HepG2 (cell line): ENCODE data around the gene DTWD2. TPM values are rescaled to one million over a fixed set of nuclear protein-coding genes. Genes with fewer than 3 reads are reported as not detected.
"Not testable (repeated sequence)": the region's sequence is repeated elsewhere in the genome, so short reads cannot be mapped to it uniquely, and the experiment has no call there.

Experiments
- ATAC-seq: fragments of 200-7000 bp; cut with Tn5 transposase; 3 replicates; pipeline ENCODE4 v1.9.1; 2020; ENCODE audit warnings: mild to moderate bottlenecking, moderate library complexity
- BruUV-seq: library from RNA; stranded (reverse); fragments of 400-500 nt; replicated peaks from 2 replicates; lab custom pipeline; 2021; lab: Mats Ljungman, UMichigan
- CTCF ChIA-PET: fragments of 300-600 bp; formaldehyde crosslinking; extraction: SDS; loops from one replicate; lab custom pipeline; 2021; ENCODE audit warnings: low total read pairs, inconsistent platforms, low intra/inter-chr PET ratio; lab: Yijun Ruan, JAX
- POLR2A ChIA-PET: fragments of 350-600 bp; sonication (Branson Sonifier 250); formaldehyde crosslinking; loops from one replicate; lab custom pipeline; 2020; ENCODE audit warnings: antibody characterized with exemption, inconsistent platforms; lab: Yijun Ruan, JAX
- DNase-seq: peaks from one replicate; pipeline ENCODE4 v3.0.0-alpha.2; 2015; ENCODE audit warnings: low spot score
- FAIRE-seq: peaks from 3 replicates; lab custom pipeline; 2011; peaks lifted over from hg19 to GRCh38; lab: Jason Lieb, UNC
- H2AFZ ChIP-seq: one replicate; pipeline ENCODE4 v1.6.1; 2011; ENCODE audit warnings: low read length, inconsistent platforms
- H3K27ac ChIP-seq: fragments of 300-600 bp; 3 replicates; pipeline ENCODE4 v1.8.0; 2011; ENCODE audit warnings: mixed run types, mild to moderate bottlenecking, mixed read lengths, low read length, inconsistent platforms; ENCODE audit not compliant: insufficient read depth; ENCODE audit errors: extremely low read length
- H3K27me3 ChIP-seq, 2 experiments: fragments of 200-600 bp in 1 of 2; 2 replicates in 1 of 2; 3 replicates in 1 of 2; pipeline versions ENCODE4 v1.6.0 to v1.8.0; 2011; ENCODE audit warnings: low read length in 2 of 2, mild to moderate bottlenecking in 2 of 2, moderate library complexity in 2 of 2, inconsistent platforms in 1 of 2; ENCODE audit not compliant: insufficient read depth in 2 of 2, control insufficient read depth in 1 of 2
- H3K36me3 ChIP-seq, 2 experiments: fragments of 200-600 bp in 1 of 2; replicated peaks in 1 of 2; 2 replicates in 1 of 2; 3 replicates in 1 of 2; pipeline versions ENCODE4 v1.5.1 to v1.8.0; 2011; ENCODE audit warnings: low read length in 2 of 2, inconsistent platforms in 1 of 2; ENCODE audit not compliant: insufficient read depth in 2 of 2, control insufficient read depth in 1 of 2
- H3K4me1 ChIP-seq: 2 replicates; pipeline ENCODE4 v1.5.1; 2012; ENCODE audit warnings: low read length, inconsistent platforms; ENCODE audit not compliant: insufficient read depth
- H3K4me2 ChIP-seq: 2 replicates; pipeline ENCODE4 v1.6.0; 2011; ENCODE audit warnings: low read depth, low read length, inconsistent platforms
- H3K4me3 ChIP-seq, 3 experiments: fragments of 200-600 bp in 1 of 3; sonication (generic), shearing (Covaris generic) in 1 of 3; replicated peaks in 1 of 3; 2 replicates each; pipeline ENCODE4 v1.5.1; 2011 to 2016; ENCODE audit warnings: low read length in 3 of 3, inconsistent platforms in 2 of 3, low read depth in 2 of 3, mild to moderate bottlenecking in 2 of 3, control low read depth in 1 of 3, mixed read lengths in 1 of 3; ENCODE audit not compliant: insufficient read depth in 1 of 3
- H3K79me2 ChIP-seq: one replicate; pipeline ENCODE4 v1.6.1; 2011; ENCODE audit warnings: low read length, inconsistent platforms; ENCODE audit not compliant: insufficient read depth
- H3K9ac ChIP-seq: 2 replicates; pipeline ENCODE4 v1.6.0; 2011; ENCODE audit warnings: mild to moderate bottlenecking, low read depth, low read length, inconsistent platforms; ENCODE audit not compliant: insufficient read depth
- H3K9me3 ChIP-seq: 2 replicates; pipeline ENCODE4 v1.5.1; 2012; ENCODE audit warnings: mild to moderate bottlenecking, low read length
- H4K20me1 ChIP-seq: 2 replicates; pipeline ENCODE4 v1.6.0; 2011; ENCODE audit warnings: inconsistent platforms, mild to moderate bottlenecking, low read length, moderate library complexity; ENCODE audit not compliant: insufficient read depth
- AFF4 ChIP-seq: sonication (generic); formaldehyde crosslinking; IDR thresholded peaks from 2 replicates; pipeline ENCODE4 v1.4.0; 2020; ENCODE audit warnings: missing genetic modification reagents
- ARNT ChIP-seq: fragments of 450-650 bp; IDR thresholded peaks from 2 replicates; pipeline ENCODE4 v1.6.1; 2017
- IRX3 ChIP-seq: sonication (generic); formaldehyde crosslinking; IDR thresholded peaks from 2 replicates; pipeline ENCODE4 v1.8.1; 2023; ENCODE audit warnings: mild to moderate bottlenecking, low read depth, missing genetic modification reagents, borderline replicate concordance
- JUN ChIP-seq: sonication (generic); formaldehyde crosslinking; IDR thresholded peaks from 2 replicates; pipeline ENCODE4 v1.4.0; 2020; ENCODE audit warnings: mild to moderate bottlenecking, missing genetic modification reagents
- KDM5B ChIP-seq: sonication (generic); formaldehyde crosslinking; IDR thresholded peaks from 2 replicates; pipeline ENCODE4 v1.4.0; 2020; ENCODE audit warnings: missing genetic modification reagents, mild to moderate bottlenecking, borderline replicate concordance
- KLF6 ChIP-seq: IDR thresholded peaks from 2 replicates; pipeline ENCODE4 v1.8.0; 2016; ENCODE audit warnings: missing biosample characterization, missing genetic modification reagents
- KLF9 ChIP-seq: IDR thresholded peaks from 2 replicates; pipeline ENCODE4 v1.6.1; 2016; ENCODE audit warnings: low read depth
- NFYB ChIP-seq: sonication (generic); formaldehyde crosslinking; IDR thresholded peaks from 2 replicates; pipeline ENCODE4 v1.4.0; 2020; ENCODE audit warnings: missing genetic modification reagents
- PCBP1 ChIP-seq: fragments of 200-400 bp; formaldehyde crosslinking; IDR thresholded peaks from 2 replicates; pipeline ENCODE4 v1.6.1; 2017; ENCODE audit warnings: mild to moderate bottlenecking, low read depth, low read length, borderline replicate concordance
- SNAPC5 ChIP-seq: sonication (generic); formaldehyde crosslinking; IDR thresholded peaks from 2 replicates; pipeline ENCODE4 v1.8.1; 2023; ENCODE audit warnings: mild to moderate bottlenecking, missing genetic modification reagents, borderline replicate concordance
- TARDBP ChIP-seq: sonication (generic); formaldehyde crosslinking; IDR thresholded peaks from 2 replicates; pipeline ENCODE4 v1.8.0; 2022; ENCODE audit warnings: mild to moderate bottlenecking, missing genetic modification reagents
- ZKSCAN5 ChIP-seq: sonication (generic); formaldehyde crosslinking; IDR thresholded peaks from 2 replicates; pipeline ENCODE4 v1.5.1; 2020; ENCODE audit warnings: mild to moderate bottlenecking, missing genetic modification reagents
- ZNF17 ChIP-seq: sonication (generic); formaldehyde crosslinking; IDR thresholded peaks from 2 replicates; pipeline ENCODE4 v1.5.0; 2020; ENCODE audit warnings: mild to moderate bottlenecking, missing genetic modification reagents
- ZNF34 ChIP-seq: sonication (generic); formaldehyde crosslinking; IDR thresholded peaks from 2 replicates; pipeline ENCODE4 v1.4.0; 2020; ENCODE audit warnings: mild to moderate bottlenecking, missing genetic modification reagents, borderline replicate concordance
- ZNF468 ChIP-seq: sonication (generic); formaldehyde crosslinking; IDR thresholded peaks from 2 replicates; pipeline ENCODE4 v1.8.0; 2022; ENCODE audit warnings: mild to moderate bottlenecking, moderate library complexity, missing genetic modification reagents
- ZSCAN29 ChIP-seq: sonication (generic); formaldehyde crosslinking; conservative IDR thresholded peaks from 2 replicates; pipeline ENCODE4 v1.4.0; 2020; ENCODE audit warnings: mild to moderate bottlenecking, missing genetic modification reagents
- WGBS: methylation state at CpG from one replicate; pipeline ENCODE4 v1.1.6; 2017; ENCODE audit warnings: low lambda C conversion rate; 5-methylcytosine and 5-hydroxymethylcytosine counted together
- in situ Hi-C: cut with HindIII; loops from 2 replicates; pipeline ENCODE4 v1.10.0; 2017; ENCODE audit warnings: low pct_unique_long_range_greater_than_20kb; ENCODE audit not compliant: extremely low pct_ligation_motif_present
- intact Hi-C: fragments of 100-400 bp; cut with micrococcal nuclease; formaldehyde crosslinking; loops from one replicate; pipeline ENCODE4 v1.10.0; 2022; ENCODE audit not compliant: unreplicated experiment
- polyA plus RNA-seq, 8 experiments: library from polyadenylated mRNA; depleted of rRNA in 3 of 8; stranded (reverse) in 7 of 8; unstranded in 1 of 8; fragments of >200 nt; fragmentation: Illumina TruSeq in 4 of 8; extraction: Trizol in 4 of 8; gene quantifications; 2 replicates each; pipeline versions ENCODE4 v1.2.1 to v1.2.3, GENCODE V29; 2011 to 2016; ENCODE audit warnings: low read depth in 4 of 8, missing spikeins in 1 of 8, mixed read lengths in 1 of 8; ENCODE audit not compliant: insufficient read depth in 1 of 8
- total RNA-seq, 5 experiments: library from RNA; depleted of rRNA; stranded (reverse); fragments of >200 nt; fragmentation: Illumina TruSeq; extraction: Trizol; gene quantifications; 2 replicates each; pipeline ENCODE4 v1.2.3, GENCODE V29; 2016; ENCODE audit warnings: low read depth in 1 of 5

The DTWD2 gene
- total and polyA plus RNA-seq, 2 of the 13 experiments (the other 11 are each of a cell fraction or from before 2014, with no cell fraction given): 1.6 to 6.0 TPM

GRCh38 chr5:118999696-119000095 lies 11.3 kb upstream of the DTWD2 start (continued):
- TF ChIP-seq ZNF468 (CRISPR knock-in tag) (no peak), ZKSCAN5 (no peak)
- TF ChIP-seq, all 625 proteins: peak for 0

- in situ Hi-C loops, ATAC-seq, H3K27ac ChIP-seq: not testable (repeated sequence)
Measured at GRCh38 chr5:118998861-118999260, 10.5 kb upstream of the DTWD2 start.

GRCh38 chr5:118996098-118996497 lies 7.8 kb upstream of the DTWD2 start:
- in situ Hi-C loops (no loop called here), intact Hi-C loops (no loop called here)
- no peak overlapping the region for H3K27ac ChIP-seq
- no peak overlapping the region for H3K4me2 ChIP-seq
- no peaks in the 10 kb centered on the region for H3K4me1 ChIP-seq
- H3K4me3 ChIP-seq: no peak overlapping the region
- ChIA-PET CTCF (no interaction called here), POLR2A (no interaction called here)
- no peaks in the 10 kb centered on the region for H3K79me2 ChIP-seq
- H3K27me3 ChIP-seq: no peaks in the 10 kb centered on the region
- WGBS: 46% methylated on average over 1 of the region's 1 CpG
- no peaks in the 10 kb centered on the region for H3K36me3 ChIP-seq
- TF ChIP-seq ZNF17 (CRISPR knock-in tag) (no peak), PCBP1 (no peak), KLF9 (CRISPR knock-in tag) (no peak), ARNT (no peak), KDM5B (no peak), SNAPC5 (CRISPR knock-in tag) (no peak), ZNF34 (CRISPR knock-in tag) (no peak), ZSCAN29 (CRISPR knock-in tag) (no peak), IRX3 (CRISPR knock-in tag) (no peak), JUN (CRISPR knock-in tag) (no peak), TARDBP (CRISPR knock-in tag) (no peak), NFYB (no peak), KLF6 (CRISPR knock-in tag) (no peak), AFF4 (CRISPR knock-in tag) (no peak)
- no peak overlapping the region for H2AFZ ChIP-seq
- H3K9ac ChIP-seq: no peak overlapping the region
- FAIRE-seq (no peak), DNase-seq (no peak), ATAC-seq (no peak)
- no TSS peak for BruUV-seq
- H3K9me3 ChIP-seq: peaks cover 13% of the 10 kb centered on the region
- no peaks in the 10 kb centered on the region for H4K20me1 ChIP-seq

More at GRCh38 chr5:118998861-118999260, 10.5 kb upstream of the DTWD2 start:
- H3K36me3 ChIP-seq, H3K9ac ChIP-seq, H4K20me1 ChIP-seq, FAIRE-seq, H3K4me2 ChIP-seq, H3K4me3 ChIP-seq, BruUV-seq, H3K79me2 ChIP-seq, H3K4me1 ChIP-seq, H2AFZ ChIP-seq, CTCF ChIA-PET, intact Hi-C loops, DNase-seq, H3K27me3 ChIP-seq, POLR2A ChIA-PET: not testable (repeated sequence)
- WGBS: 70% methylated on average over 14 of the region's 24 CpGs
- H3K9me3 ChIP-seq: peaks cover 13% of the 10 kb centered on the region
